ENCODE results near the gene PECR.
"Not testable (repeated sequence)": the region's sequence is repeated elsewhere in the genome, so short reads cannot be mapped to it uniquely, and the experiment has no call there.

PECR gene

GRCh38 chr2:216023055-216023648, 58.5 kb downstream of the PECR start:
- peak in 1 of 2 experiments; percentile 61 for DNase-seq

- DNase-seq: no peak
Observed at GRCh38 chr2:216021768-216022565, 59.6 kb downstream of the PECR start.

GRCh38 chr2:216018709-216019108, 62.9 kb downstream of the PECR start:
- DNase-seq: no peak

- DNase-seq: no peak
Observed at GRCh38 chr2:216017365-216017764, 64.2 kb downstream of the PECR start.

GRCh38 chr2:216016581-216016980, 65.0 kb downstream of the PECR start:
- no peak for DNase-seq

- DNase-seq: no peak
Observed at GRCh38 chr2:216015722-216016464, 65.7 kb downstream of the PECR start.

GRCh38 chr2:216014986-216015385, 66.6 kb downstream of the PECR start:
- no peak for DNase-seq

- DNase-seq: no peak
Observed at GRCh38 chr2:216014006-216014405, 67.6 kb downstream of the PECR start.

- peak; percentile 34 to 63 for DNase-seq
Observed at GRCh38 chr2:216013080-216013909, 68.3 kb downstream of the PECR start, which contains the start of gene MREG. TSS of gene MREG (minus strand) at chr2:216013551. CDS start at chr2:216013327, 224 bp downstream.

- no peak for DNase-seq
Observed at GRCh38 chr2:216012830-216013079, 68.9 kb downstream of the PECR start.

- DNase-seq: peak in 1 of 2 experiments; percentile 37
Observed at GRCh38 chr2:216012133-216012829, 69.3 kb downstream of the PECR start.

- DNase-seq: not testable (repeated sequence)
Observed at GRCh38 chr2:216009215-216009614, 72.4 kb downstream of the PECR start.

GRCh38 chr2:216008387-216008786, 73.2 kb downstream of the PECR start:
- DNase-seq: no peak

GRCh38 chr2:216006164-216006663, 75.4 kb downstream of the PECR start:
- DNase-seq: peak; percentile 20 to 63

- DNase-seq: no peak
Observed at GRCh38 chr2:216004697-216005283, 76.8 kb downstream of the PECR start.

- DNase-seq: no peak
Observed at GRCh38 chr2:216003876-216004696, 77.5 kb downstream of the PECR start.

GRCh38 chr2:216002693-216003092, 78.9 kb downstream of the PECR start:
- no peak for DNase-seq

- DNase-seq: no peak
Observed at GRCh38 chr2:216002101-216002678, 79.4 kb downstream of the PECR start.

- no peak for DNase-seq
Observed at GRCh38 chr2:216001216-216002100, 80.2 kb downstream of the PECR start.
